B cell (primary cell): Measurements from ENCODE around the gene THADA. TPM values are rescaled to one million over a fixed set of nuclear protein-coding genes. Genes with fewer than 3 reads are reported as not detected.

ENCODE experiments used
- ATAC-seq: fragments of 200-7000 bp; cut with Tn5 transposase; one replicate; pipeline ENCODE4 v1.10.0; 2021; ENCODE audit warnings: low read depth, mild to moderate bottlenecking, moderate number of reproducible peaks, moderate library complexity
- CTCF ChIA-PET: fragments of 350-600 bp; sonication (Branson Sonifier 250); formaldehyde crosslinking; loops from one replicate; lab custom pipeline; 2021; ENCODE audit warnings: antibody characterized with exemption, inconsistent platforms; lab: Charles Lee
- POLR2A ChIA-PET: fragments of 350-600 bp; sonication (Branson Sonifier 250); formaldehyde crosslinking; loops from one replicate; lab custom pipeline; 2021; ENCODE audit warnings: antibody characterized with exemption; lab: Charles Lee
- DNase-seq: peaks from one replicate; pipeline ENCODE4 v3.0.0; 2013
- H2AFZ ChIP-seq: 2 replicates; pipeline ENCODE4 v1.6.1; 2012; ENCODE audit warnings: mild to moderate bottlenecking, low read depth, low read length; ENCODE audit not compliant: insufficient read depth, poor library complexity, severe bottlenecking
- H3K27ac ChIP-seq, 2 donors: 1 replicate in 1 of 2; 2 replicates in 1 of 2; pipeline ENCODE4 v1.5.1; 2012 to 2013; ENCODE audit warnings: low read length in 2 of 2, mild to moderate bottlenecking in 2 of 2, moderate library complexity in 1 of 2
- H3K27me3 ChIP-seq, 4 experiments: fragments of 200-600 bp in 1 of 4; sonication (generic) in 1 of 4; replicated peaks in 1 of 4; 1 replicate in 2 of 4; 2 replicates in 2 of 4; pipeline versions ENCODE4 v1.6.1 to v1.7.0; 2013 to 2016; ENCODE audit warnings: low read length in 3 of 4, mild to moderate bottlenecking in 2 of 4, mixed read lengths in 1 of 4, moderate library complexity in 1 of 4; ENCODE audit not compliant: insufficient read depth in 4 of 4, control insufficient read depth in 3 of 4; ENCODE audit errors: control extremely low read depth in 1 of 4
- H3K36me3 ChIP-seq, 2 experiments: replicated peaks in 1 of 2; 1 replicate in 1 of 2; 2 replicates in 1 of 2; pipeline versions ENCODE4 v1.6.1 to v1.7.1; 2013; ENCODE audit warnings: low read length in 1 of 2; ENCODE audit not compliant: insufficient read depth in 2 of 2, control insufficient read depth in 1 of 2; ENCODE audit errors: control extremely low read depth in 1 of 2, extremely low read depth in 1 of 2
- H3K4me1 ChIP-seq, 2 donors: fragments of 200-600 bp in 1 of 2; sonication (generic) in 1 of 2; 1 replicate in 1 of 2; 2 replicates in 1 of 2; pipeline versions ENCODE4 v1.5.1 to v1.6.1; 2013 to 2017; ENCODE audit warnings: low read length in 2 of 2; ENCODE audit not compliant: control insufficient read depth in 2 of 2, insufficient read depth in 2 of 2
- H3K4me2 ChIP-seq: replicated peaks from 2 replicates; pipeline ENCODE3; 2012; ENCODE audit warnings: mild to moderate bottlenecking, low read depth, low read length; ENCODE audit not compliant: poor library complexity, severe bottlenecking
- H3K4me3 ChIP-seq, 5 experiments: fragments of 200-600 bp in 1 of 5; sonication (generic) in 1 of 5; 1 replicate in 3 of 5; 2 replicates in 2 of 5; pipeline versions ENCODE4 v1.5.1 to v1.7.0; 2011 to 2016; ENCODE audit warnings: low read length in 4 of 5, mild to moderate bottlenecking in 4 of 5, low read depth in 2 of 5, control low read depth in 1 of 5, moderate library complexity in 1 of 5; ENCODE audit not compliant: insufficient read depth in 1 of 5; ENCODE audit errors: control extremely low read depth in 1 of 5, extremely low read depth in 1 of 5
- H3K79me2 ChIP-seq: fragments of 200-600 bp; sonication (generic); one replicate; pipeline ENCODE4 v1.6.0; 2016; ENCODE audit warnings: low read length; ENCODE audit not compliant: control insufficient read depth, insufficient read depth
- H3K9ac ChIP-seq: fragments of 200-600 bp; sonication (generic); 2 replicates; pipeline ENCODE4 v1.6.1; 2017; ENCODE audit warnings: mild to moderate bottlenecking, low read length, moderate library complexity
- H3K9me3 ChIP-seq, 3 donors: one replicate each; pipeline versions ENCODE4 v1.6.1 to v1.7.1; 2013; ENCODE audit warnings: low read length in 2 of 3; ENCODE audit not compliant: control insufficient read depth in 2 of 3, insufficient read depth in 1 of 3; ENCODE audit errors: control extremely low read depth in 1 of 3
- H4K20me1 ChIP-seq: 2 replicates; pipeline ENCODE4 v1.6.0; 2012; ENCODE audit warnings: mild to moderate bottlenecking, low read length; ENCODE audit not compliant: insufficient read depth, control insufficient read depth, poor library complexity, severe bottlenecking
- H3K27ac Mint-ChIP-seq: one replicate; pipeline ENCODE4 v1.8.0; 2021; ENCODE audit warnings: mixed read lengths
- H3K27me3 Mint-ChIP-seq: one replicate; pipeline ENCODE4 v1.8.0; 2021; ENCODE audit warnings: mixed read lengths
- H3K4me1 Mint-ChIP-seq: one replicate; pipeline ENCODE4 v1.8.0; 2021; ENCODE audit warnings: mixed read lengths
- H3K4me3 Mint-ChIP-seq: one replicate; pipeline ENCODE4 v1.8.0; 2021; ENCODE audit warnings: mixed read lengths
- H3K9me3 Mint-ChIP-seq: one replicate; pipeline ENCODE4 v1.8.0; 2022; ENCODE audit warnings: mixed read lengths; ENCODE audit not compliant: insufficient read depth
- EZH2 ChIP-seq: IDR thresholded peaks from 2 replicates; pipeline ENCODE4 v1.6.1; 2012; ENCODE audit warnings: borderline replicate concordance, low read depth, mild to moderate bottlenecking, moderate library complexity, low read length; ENCODE audit not compliant: insufficient read depth, poor library complexity, severe bottlenecking
- WGBS: methylation state at CpG from one replicate; pipeline ENCODE4 v1.1.5; 2013; ENCODE audit warnings: missing lambda C conversion rate; ENCODE audit not compliant: insufficient coverage; 5-methylcytosine and 5-hydroxymethylcytosine counted together
- intact Hi-C: fragments of 100-400 bp; cut with micrococcal nuclease; formaldehyde crosslinking; loops from one replicate; pipeline ENCODE4 v1.10.0; 2022
- polyA plus RNA-seq: library from polyadenylated mRNA; depleted of rRNA; stranded (reverse); fragments of >200 nt; gene quantifications from 2 replicates; pipeline ENCODE4 v1.2.3, GENCODE V29; 2012
- total RNA-seq, 2 donors: library from RNA; stranded (reverse); fragments of 120-200 nt in 1 of 2; gene quantifications; 1 replicate in 1 of 2; 2 replicates in 1 of 2; pipeline versions ENCODE4 v1.2.3 to v1.2.4, GENCODE V29; 2013 to 2022
- TF ChIP-seq, protein P1 (sequence below): fragments of 200-600 bp; IDR thresholded peaks from one replicate; pipeline ENCODE4 v1.8.0; 2022; ENCODE audit warnings: antibody characterized with exemption, mild to moderate bottlenecking

THADA gene
- total and polyA plus RNA-seq, 2 donors (not counting 1 experiment from before 2014, with no cell fraction given): 17.6 to 48.5 TPM

- peaks cover 4 to 67% of the 10 kb centered on the region in 2 experiments for H3K36me3 ChIP-seq
- no peaks in the 10 kb centered on the region for H3K27me3 ChIP-seq
- intact Hi-C loops: no loop called here
- TF ChIP-seq EZH2: no peak
- TF ChIP-seq, protein P1, sequence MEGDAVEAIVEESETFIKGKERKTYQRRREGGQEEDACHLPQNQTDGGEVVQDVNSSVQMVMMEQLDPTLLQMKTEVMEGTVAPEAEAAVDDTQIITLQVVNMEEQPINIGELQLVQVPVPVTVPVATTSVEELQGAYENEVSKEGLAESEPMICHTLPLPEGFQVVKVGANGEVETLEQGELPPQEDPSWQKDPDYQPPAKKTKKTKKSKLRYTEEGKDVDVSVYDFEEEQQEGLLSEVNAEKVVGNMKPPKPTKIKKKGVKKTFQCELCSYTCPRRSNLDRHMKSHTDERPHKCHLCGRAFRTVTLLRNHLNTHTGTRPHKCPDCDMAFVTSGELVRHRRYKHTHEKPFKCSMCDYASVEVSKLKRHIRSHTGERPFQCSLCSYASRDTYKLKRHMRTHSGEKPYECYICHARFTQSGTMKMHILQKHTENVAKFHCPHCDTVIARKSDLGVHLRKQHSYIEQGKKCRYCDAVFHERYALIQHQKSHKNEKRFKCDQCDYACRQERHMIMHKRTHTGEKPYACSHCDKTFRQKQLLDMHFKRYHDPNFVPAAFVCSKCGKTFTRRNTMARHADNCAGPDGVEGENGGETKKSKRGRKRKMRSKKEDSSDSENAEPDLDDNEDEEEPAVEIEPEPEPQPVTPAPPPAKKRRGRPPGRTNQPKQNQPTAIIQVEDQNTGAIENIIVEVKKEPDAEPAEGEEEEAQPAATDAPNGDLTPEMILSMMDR: no peak
- no peak overlapping the region for H3K9ac ChIP-seq
- WGBS: no CpG with 5 or more reads among the region's 2 CpGs
- Mint-ChIP-seq H3K27me3 (no peaks in the 10 kb centered on the region), H3K4me3 (no peak overlapping the region), H3K9me3 (no peaks in the 10 kb centered on the region), H3K27ac (no peak overlapping the region), H3K4me1 (no peaks in the 10 kb centered on the region)
- H2AFZ ChIP-seq: no peak overlapping the region
- H3K79me2 ChIP-seq: no peaks in the 10 kb centered on the region
- ChIA-PET CTCF (interaction anchor here (2.3 kb wide), 1 partner anchor 17 kb away, joined by 10 read pairs; no protein-coding TSS in a partner anchor), POLR2A (no interaction called here)
- ATAC-seq (no peak), DNase-seq (no peak)
- H3K4me2 ChIP-seq: no peak overlapping the region
- H3K27ac ChIP-seq: no peak overlapping the region
- H3K9me3 ChIP-seq: no peaks in the 10 kb centered on the region
- no peak overlapping the region for H3K4me3 ChIP-seq
- no peaks in the 10 kb centered on the region for H4K20me1 ChIP-seq
- no peaks in the 10 kb centered on the region for H3K4me1 ChIP-seq
Observed at GRCh38 chr2:43560231-43560547, 35.6 kb downstream of the THADA start.

GRCh38 chr2:43559391-43560230 lies 36.2 kb downstream of the THADA start:
- ChIA-PET CTCF (interaction anchor here (2.3 kb wide), 1 partner anchor 17 kb away, joined by 10 read pairs; no protein-coding TSS in a partner anchor), POLR2A (interaction anchor here (0.5 kb wide), 1 partner anchor 609 kb away, joined by 5 read pairs; no protein-coding TSS in a partner anchor)
- H3K4me1 Mint-ChIP-seq: no peaks in the 10 kb centered on the region
- Histone ChIP-seq H3K27me3 (no peaks in the 10 kb centered on the region), H3K36me3 (peaks cover 4 to 67% of the 10 kb centered on the region in 2 experiments), H2AFZ (no peak overlapping the region), H3K27ac (no peak overlapping the region), H3K79me2 (no peaks in the 10 kb centered on the region), H4K20me1 (no peaks in the 10 kb centered on the region), H3K4me1 (no peaks in the 10 kb centered on the region), H3K9ac (no peak overlapping the region), H3K9me3 (no peaks in the 10 kb centered on the region), H3K4me3 (no peak overlapping the region), H3K4me2 (no peak overlapping the region)
- no peaks in the 10 kb centered on the region for H3K9me3 Mint-ChIP-seq
- 100% methylated on average over 1 of the region's 4 CpGs for WGBS
- intact Hi-C loops: no loop called here
- TF ChIP-seq EZH2: no peak
- TF ChIP-seq, protein P1: no peak
- H3K4me3 Mint-ChIP-seq: no peak overlapping the region
- no peak for ATAC-seq
- no peaks in the 10 kb centered on the region for H3K27me3 Mint-ChIP-seq
- no peak overlapping the region for H3K27ac Mint-ChIP-seq
- DNase-seq: no peak
